Caki2 (cell line): ENCODE results near the gene ZFAND6. TPM values are rescaled to one million over a fixed set of nuclear protein-coding genes. Genes with fewer than 3 reads are reported as not detected.
"Not testable (repeated sequence)": the region's sequence is repeated elsewhere in the genome, so short reads cannot be mapped to it uniquely, and the experiment has no call there.

ENCODE experiments used
- DNase-seq: peaks from one replicate; pipeline ENCODE4 v3.0.0-alpha.2; 2015; ENCODE audit warnings: low read depth
- in situ Hi-C: cut with HindIII; loops from 2 replicates; pipeline ENCODE4 v1.10.0; 2016; ENCODE audit warnings: low sequenced_read_pairs, low pct_unique_long_range_greater_than_20kb, mixed read lengths
- total RNA-seq: library from RNA; depleted of rRNA; stranded (reverse); fragments of >200 nt; shearing (Covaris generic); gene quantifications from 2 replicates; pipeline ENCODE4 v1.2.3, GENCODE V29; 2014; ENCODE audit warnings: low replicate concordance

Gene ZFAND6
- total RNA-seq, 1 experiment from 2014 or later = 105 TPM

GRCh38 chr15:80041494-80042253 is 17.8 kb upstream of the ZFAND6 start:
- in situ Hi-C loops = no loop called here
- no peak for DNase-seq

GRCh38 chr15:80042568-80042967 is 16.9 kb upstream of the ZFAND6 start:
- in situ Hi-C loops = no loop called here
- DNase-seq = no peak

- in situ Hi-C loops, DNase-seq: not testable (repeated sequence)
Observed at GRCh38 chr15:80045219-80045618, 14.3 kb upstream of the ZFAND6 start.

- no peak for DNase-seq
- in situ Hi-C loops = no loop called here
Observed at GRCh38 chr15:80049046-80049445, 10.4 kb upstream of the ZFAND6 start.

- in situ Hi-C loops = no loop called here
- DNase-seq = peak; percentile 18
Observed at GRCh38 chr15:80052597-80053304, 6.7 kb upstream of the ZFAND6 start.

GRCh38 chr15:80055933-80056332 is 3.5 kb upstream of the ZFAND6 start:
- in situ Hi-C loops = no loop called here
- DNase-seq = no peak

GRCh38 chr15:80058044-80058443 is 1.4 kb upstream of the ZFAND6 start:
- no peak for DNase-seq
- in situ Hi-C loops = no loop called here

- DNase-seq = peak; percentile 64
- in situ Hi-C loops = no loop called here
Observed at GRCh38 chr15:80059786-80060355, 395 bp downstream of the ZFAND6 start.

- in situ Hi-C loops = no loop called here
Observed at GRCh38 chr15:80060356-80061006, 1.0 kb downstream of the ZFAND6 start.

GRCh38 chr15:80061582-80061981 is 2.1 kb downstream of the ZFAND6 start:
- DNase-seq = no peak
- in situ Hi-C loops = no loop called here

More at GRCh38 chr15:80060356-80061006, 1.0 kb downstream of the ZFAND6 start:
- peak; percentile 27 for DNase-seq

GRCh38 chr15:80066912-80067311 is 7.4 kb downstream of the ZFAND6 start:
- DNase-seq = no peak
- in situ Hi-C loops = no loop called here

- no peak for DNase-seq
- in situ Hi-C loops = no loop called here
Observed at GRCh38 chr15:80068578-80068977, 9.1 kb downstream of the ZFAND6 start.

GRCh38 chr15:80070840-80071239 is 11.4 kb downstream of the ZFAND6 start:
- in situ Hi-C loops = no loop called here
- no peak for DNase-seq

- no peak for DNase-seq
- in situ Hi-C loops = no loop called here
Observed at GRCh38 chr15:80071652-80072051, 12.2 kb downstream of the ZFAND6 start.

- in situ Hi-C loops = no loop called here
Observed at GRCh38 chr15:80072285-80072994, 13.0 kb downstream of the ZFAND6 start.

GRCh38 chr15:80073197-80073596 is 13.7 kb downstream of the ZFAND6 start:
- in situ Hi-C loops = no loop called here

More at GRCh38 chr15:80072285-80072994, 13.0 kb downstream of the ZFAND6 start:
- DNase-seq = peak; percentile 87

GRCh38 chr15:80076321-80077318 is 17.1 kb downstream of the ZFAND6 start:
- DNase-seq = no peak

More at GRCh38 chr15:80073197-80073596, 13.7 kb downstream of the ZFAND6 start:
- no peak for DNase-seq

More at GRCh38 chr15:80076321-80077318, 17.1 kb downstream of the ZFAND6 start:
- in situ Hi-C loops = no loop called here
